Heart right ventricle (tissue), 16 donors: Measurements from ENCODE around the gene ADGRD1. TPM values are rescaled to one million over a fixed set of nuclear protein-coding genes. Genes with fewer than 3 reads are reported as not detected.

Experiments
- ATAC-seq, 8 donors: fragments of 200-7000 bp; cut with Tn5 transposase; one replicate each; pipeline ENCODE4 v1.9.1; 2020; ENCODE audit warnings: mild to moderate bottlenecking in 8 of 8, moderate library complexity in 8 of 8, moderate number of reproducible peaks in 1 of 8
- DNase-seq, 2 donors: peaks; one replicate each; pipeline ENCODE4 v3.0.0-alpha.2; 2020
- H3K27ac ChIP-seq, 10 donors: fragments of 200-600 bp; sonication (generic) in 2 of 10; one replicate each; pipeline versions ENCODE4 v1.5.0 to v1.8.0; 2020 to 2022; ENCODE audit warnings: mild to moderate bottlenecking in 3 of 10
- H3K27me3 ChIP-seq, 7 donors: fragments of 200-600 bp; one replicate each; pipeline ENCODE4 v1.8.0; 2021 to 2022; ENCODE audit warnings: mild to moderate bottlenecking in 2 of 7
- H3K36me3 ChIP-seq, 9 donors: fragments of 200-600 bp; sonication (generic) in 1 of 9; one replicate each; pipeline versions ENCODE4 v1.5.0 to v1.8.0; 2020 to 2022; ENCODE audit warnings: mild to moderate bottlenecking in 2 of 9
- H3K4me1 ChIP-seq, 9 donors: fragments of 200-600 bp; sonication (generic) in 1 of 9; one replicate each; pipeline versions ENCODE4 v1.5.0 to v1.8.0; 2020 to 2022; ENCODE audit warnings: mild to moderate bottlenecking in 4 of 9
- H3K4me3 ChIP-seq, 10 donors: fragments of 200-600 bp; sonication (generic) in 2 of 10; one replicate each; pipeline versions ENCODE4 v1.5.0 to v1.8.0; 2020 to 2022; ENCODE audit warnings: mild to moderate bottlenecking in 7 of 10, moderate library complexity in 2 of 10
- H3K9me3 ChIP-seq, 11 donors: fragments of 200-600 bp in 10 of 11; sonication (generic) in 2 of 11; one replicate each; pipeline versions ENCODE4 v1.5.0 to v1.8.0; 2013 to 2022; ENCODE audit warnings: mild to moderate bottlenecking in 2 of 11, control low read depth in 1 of 11, moderate library complexity in 1 of 11
- WGBS, 2 donors: extraction: QIAGEN DNeasy Blood & Tissue Kit; methylation state at CpG; one replicate each; pipeline ENCODE4 v1.1.7; 2013; ENCODE audit warnings: inconsistent platforms in 1 of 2; 5-methylcytosine and 5-hydroxymethylcytosine counted together
- intact Hi-C, 10 donors: fragments of 100-400 bp; cut with DNase I; formaldehyde crosslinking; loops; one replicate each; pipeline versions ENCODE4 v1.11.1 to v1.14.2; 2022
- polyA plus RNA-seq, 2 donors: library from polyadenylated mRNA; stranded (reverse); fragments of 200-250 nt; gene quantifications; one replicate each; pipeline ENCODE4 v1.2.3, GENCODE V29; 2013
- total RNA-seq, 10 donors: library from RNA; stranded (reverse); fragmentation: NEBNext Ultra II Directional in 3 of 10; extraction: Animal tissue kit (Norgen Biotek cat#: 25700) in 3 of 10; gene quantifications; one replicate each; pipeline versions ENCODE4 v1.2.1 to v1.2.4, GENCODE V29; 2021 to 2023
- TF ChIP-seq, protein P1 (sequence below), 9 donors: fragments of 200-600 bp; sonication (generic) in 2 of 9; IDR thresholded peaks; one replicate each; pipeline versions ENCODE4 v1.5.0 to v1.8.0; 2021 to 2022; ENCODE audit warnings: antibody characterized with exemption in 9 of 9, mild to moderate bottlenecking in 5 of 9, moderate library complexity in 1 of 9
- donor health status: Arrhythmogenic right ventricular cardiomyopathy.
- donor health status: ischemic (EF 13 %, LVEDD 7.1; RV severe dilation, severe dysfunction).
- donor health status: healthy with polysubstance abuse.
- donor health status: DM: no; HTN: yes; CAD: no.
- donor health status: DM: no; HTN: no; CAD: no.
- donor health status: ischemic (EF 25% LVEDD 6.9; RV normal size, moderate dysfunction).
- donor health status: ischemic (EF 25% LVEDD 5.7; RV mildly dilated, moderate dysfunction).
- donor health status: healthy.
- donor health status: DM: yes; HTN: yes; CAD: no.
- donor health status: Ischemic cardiomyopathy.
- donor health status: ischemic (EF 35%, LVEDD 5.7; RV mildly dilated, moderate dysfunction).
- donor health status: nonischemic (EF 11% LVEDD 7.7; RV severe dilation, severe dysfunction).
- donor health status: DM: yes; HTN: yes; CAD: no.
- donor health status: PGD.
- donor health status: ischemic (EF 29% LVEDD 5.4; RV normal size, mild dysfunction).
- donor health status: nonischemic (EF 23%, LVEDD 6.1; RV moderate dilation, normal function).

Gene ADGRD1
- total and polyA plus RNA-seq, 12 donors: 16.8 to 157 (median 69.7) TPM

DNA sequence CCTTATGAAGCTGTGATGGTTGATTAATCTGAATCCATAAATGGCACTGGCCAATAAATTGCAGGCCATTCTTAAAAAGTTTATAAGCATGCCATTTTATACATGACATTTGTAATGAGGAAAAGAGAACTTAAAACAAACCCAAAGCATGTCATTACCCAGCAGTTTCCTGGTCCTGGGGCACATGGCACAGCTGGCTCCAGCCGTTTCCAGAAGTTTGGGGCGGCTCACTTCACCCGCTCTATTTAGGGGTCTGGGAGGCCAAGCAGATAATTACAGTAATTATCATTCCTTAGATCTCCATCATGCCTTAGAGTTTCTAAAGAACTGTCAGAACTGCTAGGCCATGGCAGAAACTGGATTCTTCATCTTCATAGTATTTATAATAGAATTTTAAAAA, 6.4 kb downstream of the ADGRD1 start:
- TF ChIP-seq, protein P1, sequence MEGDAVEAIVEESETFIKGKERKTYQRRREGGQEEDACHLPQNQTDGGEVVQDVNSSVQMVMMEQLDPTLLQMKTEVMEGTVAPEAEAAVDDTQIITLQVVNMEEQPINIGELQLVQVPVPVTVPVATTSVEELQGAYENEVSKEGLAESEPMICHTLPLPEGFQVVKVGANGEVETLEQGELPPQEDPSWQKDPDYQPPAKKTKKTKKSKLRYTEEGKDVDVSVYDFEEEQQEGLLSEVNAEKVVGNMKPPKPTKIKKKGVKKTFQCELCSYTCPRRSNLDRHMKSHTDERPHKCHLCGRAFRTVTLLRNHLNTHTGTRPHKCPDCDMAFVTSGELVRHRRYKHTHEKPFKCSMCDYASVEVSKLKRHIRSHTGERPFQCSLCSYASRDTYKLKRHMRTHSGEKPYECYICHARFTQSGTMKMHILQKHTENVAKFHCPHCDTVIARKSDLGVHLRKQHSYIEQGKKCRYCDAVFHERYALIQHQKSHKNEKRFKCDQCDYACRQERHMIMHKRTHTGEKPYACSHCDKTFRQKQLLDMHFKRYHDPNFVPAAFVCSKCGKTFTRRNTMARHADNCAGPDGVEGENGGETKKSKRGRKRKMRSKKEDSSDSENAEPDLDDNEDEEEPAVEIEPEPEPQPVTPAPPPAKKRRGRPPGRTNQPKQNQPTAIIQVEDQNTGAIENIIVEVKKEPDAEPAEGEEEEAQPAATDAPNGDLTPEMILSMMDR (IDR thresholded peaks at IDR 0.05): no peak
- H3K36me3 ChIP-seq: peaks cover 0 to 23% (median 0%) of the 10 kb centered on the region in 9 donors
- H3K4me3 ChIP-seq: no peak overlapping the region
- peaks cover 3 to 64% (median 28%) of the 10 kb centered on the region in 9 donors for H3K4me1 ChIP-seq
- H3K9me3 ChIP-seq: no peaks in the 10 kb centered on the region
- no peaks in the 10 kb centered on the region for H3K27me3 ChIP-seq
- 80 to 89% methylated on average over 3 of the region's 3 CpGs for WGBS, 2 donors
- intact Hi-C loops: loop anchor here in 1 of 10 donors (2.0 kb wide), 1 partner anchor 47 kb away; no protein-coding TSS in a partner anchor
- DNase-seq (no peak), ATAC-seq (no peak)
- peak overlapping the region in 3 of 10 donors; percentile 26 to 52 (median 32) for H3K27ac ChIP-seq

DNA sequence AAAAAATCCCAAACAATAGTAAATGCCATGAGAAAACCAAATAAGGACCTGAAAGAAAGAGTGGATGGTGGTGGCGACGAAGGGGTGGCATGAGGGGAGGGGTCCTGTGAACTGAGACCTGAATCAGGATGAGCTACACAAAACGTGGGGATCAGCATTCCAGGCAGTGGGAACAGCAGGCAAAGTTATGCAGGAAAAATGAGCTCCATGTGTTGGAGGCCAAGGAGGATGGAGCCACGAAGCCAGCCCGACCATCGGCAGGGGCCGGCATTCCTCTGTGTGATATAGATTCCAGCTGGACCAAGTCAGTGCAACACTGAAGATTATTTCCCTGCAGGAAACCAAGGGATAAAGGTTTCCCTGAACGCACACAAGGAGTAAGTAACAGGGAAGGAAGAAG, 7.1 kb downstream of the ADGRD1 start:
- TF ChIP-seq, protein P1 (IDR thresholded peaks at IDR 0.05): no peak
- intact Hi-C loops: loop anchor here in 1 of 10 donors (2.0 kb wide), 1 partner anchor 46 kb away; no protein-coding TSS in a partner anchor
- H3K9me3 ChIP-seq: no peaks in the 10 kb centered on the region
- H3K36me3 ChIP-seq: peaks cover 0 to 23% (median 0%) of the 10 kb centered on the region in 9 donors
- H3K27me3 ChIP-seq: no peaks in the 10 kb centered on the region
- H3K27ac ChIP-seq: peak overlapping the region in 9 of 10 donors; percentile 38 to 81 (median 66)
- WGBS, 2 donors: 79 to 81% methylated on average over 8 of the region's 8 CpGs
- H3K4me3 ChIP-seq: no peak overlapping the region
- no peak for DNase-seq
- no peak for ATAC-seq
- peaks cover 3 to 60% (median 23%) of the 10 kb centered on the region in 9 donors for H3K4me1 ChIP-seq

DNA sequence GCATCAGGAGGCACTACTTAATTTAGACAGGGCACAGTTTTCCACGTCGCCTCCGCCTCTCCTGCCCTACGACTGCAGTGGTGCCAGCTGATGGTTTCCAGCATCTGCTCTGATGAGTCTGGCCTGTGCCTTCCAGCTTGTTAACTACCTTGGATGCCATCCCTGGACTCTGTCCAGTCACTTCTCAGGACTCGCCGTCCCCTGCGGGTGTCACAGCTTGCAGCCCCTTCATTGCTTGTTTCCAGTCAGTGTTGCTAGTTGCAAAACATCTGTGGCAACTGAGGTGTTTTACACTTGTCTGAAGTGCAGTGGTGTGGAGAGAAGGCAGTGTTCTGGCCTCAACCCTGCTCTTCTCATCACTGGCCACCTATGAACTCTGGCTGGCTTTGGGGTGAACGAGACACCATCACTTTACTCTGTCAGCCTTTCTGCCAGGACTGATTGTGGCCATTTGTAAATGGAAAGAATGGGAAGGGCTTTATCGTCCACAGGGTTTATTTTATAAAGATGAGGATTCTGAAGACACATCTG, 8.3 kb downstream of the ADGRD1 start:
- Histone ChIP-seq H3K27ac (peak overlapping the region; percentile 7 to 81 (median 65)), H3K27me3 (no peaks in the 10 kb centered on the region), H3K4me3 (no peak overlapping the region), H3K9me3 (no peaks in the 10 kb centered on the region), H3K36me3 (peaks cover 0 to 23% (median 5%) of the 10 kb centered on the region in 9 donors), H3K4me1 (peaks cover 3 to 48% (median 28%) of the 10 kb centered on the region in 9 donors)
- peak; percentile 72 to 85 for DNase-seq
- TF ChIP-seq, protein P1 (IDR thresholded peaks at IDR 0.05): peak in 1 of 9 donors; percentile 17
- 41 to 53% methylated on average over 9 of the region's 9 CpGs for WGBS, 2 donors
- ATAC-seq: peak; percentile 86 to 96 (median 90)
- intact Hi-C loops: loop anchor here in 1 of 10 donors (2.0 kb wide), 1 partner anchor 45 kb away; no protein-coding TSS in a partner anchor

DNA sequence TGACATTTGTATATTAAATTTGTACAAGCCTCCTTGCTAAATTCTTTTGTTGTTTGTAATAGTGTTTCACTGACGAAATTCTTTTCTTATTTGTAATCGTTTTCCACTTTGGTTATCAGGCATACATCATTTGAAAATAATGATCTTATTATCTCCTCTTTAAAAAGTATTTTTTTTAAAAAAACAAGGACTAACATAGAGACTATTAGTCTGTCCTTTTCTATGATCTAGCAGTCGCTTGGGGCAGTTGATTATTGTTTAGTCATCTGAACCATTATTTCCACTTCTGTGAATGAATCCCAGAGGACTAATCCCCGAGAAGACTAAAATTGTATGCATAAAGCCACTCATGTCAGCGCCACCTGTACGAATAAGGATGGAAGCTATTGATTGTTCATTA, 11.5 kb downstream of the ADGRD1 start:
- ATAC-seq (no peak), DNase-seq (no peak)
- peaks cover 0 to 37% (median 0%) of the 10 kb centered on the region in 9 donors for H3K36me3 ChIP-seq
- no peaks in the 10 kb centered on the region for H3K9me3 ChIP-seq
- H3K27ac ChIP-seq: peak overlapping the region in 1 of 10 donors; percentile 23
- 66 to 74% methylated on average over 6 of the region's 6 CpGs for WGBS, 2 donors
- intact Hi-C loops: loop anchor here in 1 of 10 donors (2.0 kb wide), 1 partner anchor 38 kb away; no protein-coding TSS in a partner anchor
- H3K27me3 ChIP-seq: no peaks in the 10 kb centered on the region
- TF ChIP-seq, protein P1 (IDR thresholded peaks at IDR 0.05): no peak
- H3K4me3 ChIP-seq: no peak overlapping the region
- peaks cover 0 to 27% (median 16%) of the 10 kb centered on the region in 9 donors for H3K4me1 ChIP-seq
